WTC11 (cell line): Measurements from ENCODE around the gene RABAC1. TPM values are rescaled to one million over a fixed set of nuclear protein-coding genes. Genes with fewer than 3 reads are reported as not detected.

Experiments
- ATAC-seq: fragments of 200-7000 bp; cut with Tn5 transposase; 2 replicates; pipeline ENCODE4 v1.10.0; 2021; ENCODE audit warnings: mild to moderate bottlenecking, moderate library complexity
- CTCF ChIA-PET: fragments of 300-600 bp; sonication (Branson Sonifier 250); formaldehyde crosslinking; loops from one replicate; lab custom pipeline; 2021; ENCODE audit warnings: antibody characterized with exemption; lab: Charles Lee
- POLR2A ChIA-PET: fragments of 350-600 bp; sonication (Branson Sonifier 250); formaldehyde crosslinking; loops from one replicate; lab custom pipeline; 2021; ENCODE audit warnings: antibody characterized with exemption; lab: Charles Lee
- DNase-seq: peaks from one replicate; pipeline ENCODE4 v3.0.0; 2021; ENCODE audit warnings: low spot score
- H3K27ac Mint-ChIP-seq: 2 replicates; pipeline ENCODE4 v1.8.0; 2021; ENCODE audit warnings: mixed read lengths
- H3K27me3 Mint-ChIP-seq: 2 replicates; pipeline ENCODE4 v1.8.0; 2021; ENCODE audit warnings: low read depth, mild to moderate bottlenecking, moderate library complexity, mixed read lengths
- H3K36me3 Mint-ChIP-seq: 2 replicates; pipeline ENCODE4 v1.8.0; 2021; ENCODE audit warnings: mixed read lengths
- H3K4me1 Mint-ChIP-seq: 2 replicates; pipeline ENCODE4 v1.8.0; 2022; ENCODE audit warnings: mixed read lengths
- H3K4me3 Mint-ChIP-seq: 2 replicates; pipeline ENCODE4 v1.8.0; 2021; ENCODE audit warnings: mild to moderate bottlenecking, moderate library complexity, mixed read lengths
- H3K9me3 Mint-ChIP-seq: 2 replicates; pipeline ENCODE4 v1.8.0; 2021; ENCODE audit warnings: mixed read lengths
- NFYB ChIP-seq: sonication (generic); formaldehyde crosslinking; conservative IDR thresholded peaks from 2 replicates; pipeline ENCODE4 v1.8.0; 2022; ENCODE audit warnings: low read depth, missing genetic modification reagents
- NR3C1 ChIP-seq: sonication (generic); formaldehyde crosslinking; conservative IDR thresholded peaks from 2 replicates; pipeline ENCODE4 v1.8.1; 2023; ENCODE audit warnings: low read depth, mild to moderate bottlenecking, missing genetic modification reagents
- RORB ChIP-seq: fragments of 250-450 bp; sonication (Bioruptor Pico); IDR thresholded peaks from 2 replicates; pipeline ENCODE4 v1.9.0; 2021; ENCODE audit warnings: mild to moderate bottlenecking
- SP1 ChIP-seq: sonication (generic); formaldehyde crosslinking; conservative IDR thresholded peaks from 2 replicates; pipeline ENCODE4 v1.8.1; 2022; ENCODE audit warnings: missing genetic modification reagents
- TP53 ChIP-seq: sonication (generic); formaldehyde crosslinking; IDR thresholded peaks from 2 replicates; pipeline ENCODE4 v1.8.1; 2023; ENCODE audit warnings: mild to moderate bottlenecking, missing genetic modification reagents
- ZNF121 ChIP-seq: sonication (generic); formaldehyde crosslinking; IDR thresholded peaks from 2 replicates; pipeline ENCODE4 v1.8.0; 2023; ENCODE audit warnings: missing genetic modification reagents
- ZNF138 ChIP-seq: sonication (generic); formaldehyde crosslinking; conservative IDR thresholded peaks from 2 replicates; pipeline ENCODE4 v1.8.1; 2022; ENCODE audit warnings: mild to moderate bottlenecking, moderate library complexity, missing genetic modification reagents
- ZNF219 ChIP-seq: sonication (generic); formaldehyde crosslinking; IDR thresholded peaks from 2 replicates; pipeline ENCODE4 v1.8.0; 2023; ENCODE audit warnings: missing genetic modification reagents, mild to moderate bottlenecking, borderline replicate concordance
- ZNF263 ChIP-seq: sonication (generic); formaldehyde crosslinking; IDR thresholded peaks from 2 replicates; pipeline ENCODE4 v1.8.1; 2022; ENCODE audit warnings: low read depth, mild to moderate bottlenecking, moderate library complexity, missing genetic modification reagents
- ZNF317 ChIP-seq: sonication (generic); formaldehyde crosslinking; IDR thresholded peaks from 2 replicates; pipeline ENCODE4 v1.8.1; 2023; ENCODE audit warnings: low read depth, mild to moderate bottlenecking, moderate library complexity, missing genetic modification reagents, borderline replicate concordance
- ZNF671 ChIP-seq: fragments of 250-450 bp; sonication (Bioruptor Pico); IDR thresholded peaks from 2 replicates; pipeline ENCODE4 v1.8.0; 2021; ENCODE audit warnings: mild to moderate bottlenecking
- total RNA-seq: library from RNA; stranded (reverse); gene quantifications from 3 replicates; pipeline ENCODE4 v1.2.3, GENCODE V29; 2021
- TF ChIP-seq, protein P1 (sequence below): fragments of 250-450 bp; sonication (Bioruptor Pico); IDR thresholded peaks from 2 replicates; pipeline ENCODE4 v1.9.0; 2021; ENCODE audit warnings: moderate library complexity, mild to moderate bottlenecking, inconsistent platforms, borderline replicate concordance
- TF ChIP-seq, protein P2 (sequence below): sonication (generic); formaldehyde crosslinking; IDR thresholded peaks from 2 replicates; pipeline ENCODE4 v1.8.1; 2023; ENCODE audit warnings: mild to moderate bottlenecking, missing genetic modification reagents, moderate library complexity

The RABAC1 gene
- total RNA-seq, 1 experiment from 2014 or later, result 159 TPM

DNA sequence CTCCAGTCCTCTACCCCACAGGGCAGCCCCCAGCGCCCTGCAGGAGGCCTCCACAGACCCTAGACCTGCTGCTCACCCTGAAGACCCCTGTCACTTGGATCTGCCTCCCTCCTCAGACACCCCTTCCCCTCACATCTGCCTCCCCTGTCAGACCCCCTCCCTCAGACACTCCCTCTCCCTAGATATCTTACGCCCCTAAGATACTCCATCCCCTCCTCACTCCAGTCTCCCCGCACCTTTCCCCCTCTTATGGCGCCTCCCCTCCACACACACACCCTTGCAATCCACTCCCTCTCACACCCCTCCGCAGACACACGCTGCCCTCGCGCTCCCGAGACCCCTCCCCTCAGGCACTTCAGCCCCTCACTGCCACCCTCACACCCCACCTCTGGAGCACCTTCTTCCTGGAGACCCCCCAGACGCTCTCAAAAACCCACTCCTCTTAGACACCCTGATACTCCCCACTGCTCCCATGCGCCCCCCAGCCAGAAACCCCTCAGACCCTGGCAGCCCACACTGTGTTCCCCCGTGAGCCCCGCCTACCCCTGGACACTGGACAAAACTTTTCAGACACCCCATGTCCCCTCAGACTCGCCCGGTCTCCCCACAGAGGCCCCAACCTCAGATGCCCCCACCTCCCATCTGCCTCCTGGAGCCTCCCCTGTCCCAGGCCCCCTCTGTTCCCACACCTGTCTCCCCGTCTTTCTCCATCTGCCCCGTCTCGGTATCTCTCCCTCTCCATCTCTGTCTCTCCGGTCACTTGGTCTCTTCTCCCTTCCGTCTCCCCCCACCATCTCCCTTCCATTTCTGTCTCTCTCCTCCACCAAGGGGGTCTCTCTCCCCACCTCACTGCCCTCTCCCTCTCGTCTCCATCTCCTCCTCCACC lies 45.3 kb downstream of the RABAC1 start:
- no peak for DNase-seq
- Mint-ChIP-seq H3K9me3 (no peaks in the 10 kb centered on the region), H3K36me3 (no peaks in the 10 kb centered on the region), H3K4me3 (peak overlapping the region; percentile 68), H3K27ac (no peak overlapping the region), H3K4me1 (peaks cover 9% of the 10 kb centered on the region), H3K27me3 (peaks cover 7% of the 10 kb centered on the region)
- TF ChIP-seq, protein P1, sequence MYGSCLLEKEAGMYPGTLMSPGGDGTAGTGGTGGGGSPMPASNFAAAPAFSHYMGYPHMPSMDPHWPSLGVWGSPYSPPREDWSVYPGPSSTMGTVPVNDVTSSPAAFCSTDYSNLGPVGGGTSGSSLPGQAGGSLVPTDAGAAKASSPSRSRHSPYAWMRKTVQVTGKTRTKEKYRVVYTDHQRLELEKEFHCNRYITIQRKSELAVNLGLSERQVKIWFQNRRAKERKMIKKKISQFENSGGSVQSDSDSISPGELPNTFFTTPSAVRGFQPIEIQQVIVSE, result no peak
- peak; percentile 27 for ATAC-seq
- ChIA-PET CTCF (no interaction called here), POLR2A (no interaction called here)

DNA sequence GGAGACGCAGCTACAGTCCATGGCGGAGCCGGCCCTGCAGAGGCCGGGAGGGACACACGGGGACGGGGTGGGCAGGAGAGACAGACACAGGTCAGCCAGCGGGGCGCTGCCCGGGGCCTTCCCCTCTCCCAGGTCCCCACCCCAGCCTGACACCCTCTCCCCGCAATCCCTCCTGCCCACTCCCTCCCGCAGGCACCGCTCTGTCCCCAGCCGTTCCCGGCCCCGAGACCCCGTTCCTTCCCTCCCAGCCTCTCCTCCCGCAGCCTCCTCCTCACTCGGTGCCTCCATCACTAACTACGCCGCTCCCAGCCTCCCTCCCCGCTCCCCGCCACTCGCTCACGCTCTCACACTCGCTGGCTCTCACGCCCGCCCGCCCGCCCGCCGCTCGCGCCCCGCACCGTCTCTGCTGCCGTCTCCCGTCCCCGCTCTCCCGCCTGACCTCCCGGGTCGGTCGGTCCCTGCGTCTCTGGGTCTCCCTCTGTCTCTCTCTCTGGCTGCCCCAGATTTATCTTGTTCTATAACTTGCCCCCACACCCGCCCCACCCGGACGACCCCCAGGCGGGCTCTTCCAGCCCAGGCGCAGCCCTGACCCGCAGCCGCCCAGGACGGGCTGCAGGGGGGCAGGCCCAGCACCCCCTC lies 46.1 kb downstream of the RABAC1 start:
- H3K4me3 Mint-ChIP-seq, result peak overlapping the region; percentile 68
- DNase-seq (peak; percentile 48), ATAC-seq (peak; percentile 24)
- ChIA-PET POLR2A (no interaction called here), CTCF (interaction anchor here (0.8 to 1.9 kb wide), 4 partner anchors 18 to 40 kb away, joined by 3 to 5 read pairs (median 4); no protein-coding TSS in a partner anchor)
- peaks cover 9% of the 10 kb centered on the region for H3K4me1 Mint-ChIP-seq
- no peaks in the 10 kb centered on the region for H3K9me3 Mint-ChIP-seq
- TF ChIP-seq ZNF121 (CRISPR knock-in tag) (peak; percentile 76), NR3C1 (CRISPR knock-in tag) (no peak)
- peaks cover 7% of the 10 kb centered on the region for H3K27me3 Mint-ChIP-seq
- H3K27ac Mint-ChIP-seq, result no peak overlapping the region
- no peaks in the 10 kb centered on the region for H3K36me3 Mint-ChIP-seq

DNA sequence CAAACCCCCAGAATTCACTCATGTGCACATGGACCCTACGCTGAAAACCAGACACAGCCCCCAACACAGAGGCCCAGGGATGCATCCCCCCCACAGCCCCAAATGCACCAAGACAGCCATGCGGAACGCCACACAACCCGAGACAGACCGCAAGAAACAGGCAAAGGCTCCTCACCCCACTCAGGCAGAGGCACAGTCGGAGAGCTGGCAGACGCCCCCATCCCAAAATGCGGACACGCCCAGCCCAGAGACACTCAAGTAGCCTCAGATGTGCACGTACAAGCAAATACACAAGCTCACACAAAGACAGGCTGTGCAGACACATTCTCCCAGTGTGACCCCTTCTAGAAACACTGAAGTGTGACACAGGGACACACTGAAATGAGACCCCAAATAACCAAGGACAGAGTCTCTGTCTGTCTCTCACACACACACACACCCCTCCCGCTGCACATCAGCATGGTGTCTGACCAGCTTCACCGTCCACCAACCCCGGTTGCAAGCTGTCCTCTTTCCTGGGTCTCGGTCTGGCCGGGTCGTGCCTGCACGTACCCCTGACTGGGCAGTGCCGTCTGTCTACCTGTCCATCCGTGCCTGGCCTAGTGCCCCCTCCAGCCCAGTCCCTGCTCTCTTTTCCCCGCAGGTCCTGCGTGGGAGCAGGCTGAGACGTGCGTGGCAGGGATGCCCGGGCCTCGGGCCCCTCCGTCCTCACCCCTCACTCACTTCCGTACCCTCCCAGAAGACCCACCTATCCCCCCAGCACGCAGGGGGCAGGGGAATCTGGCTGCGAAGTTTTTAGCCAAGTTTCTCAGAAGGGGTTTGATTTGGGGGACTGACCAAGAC lies 47.0 kb downstream of the RABAC1 start:
- Mint-ChIP-seq H3K4me3 (peak overlapping the region; percentile 68), H3K27me3 (peaks cover 7% of the 10 kb centered on the region), H3K4me1 (peaks cover 9% of the 10 kb centered on the region), H3K27ac (no peak overlapping the region)
- POLR2A ChIA-PET, result no interaction called here
- CTCF ChIA-PET, result interaction anchor here (0.7 to 1.9 kb wide), 7 partner anchors 19 to 39 kb away, joined by 3 to 5 read pairs (median 4); no protein-coding TSS in a partner anchor
- ATAC-seq, result no peak
- no peak for DNase-seq
- TF ChIP-seq RORB (CRISPR knock-in tag) (no peak), ZNF671 (CRISPR knock-in tag) (no peak), NFYB (CRISPR knock-in tag) (no peak)
- TF ChIP-seq, protein P1, result no peak
- TF ChIP-seq, all 79 proteins: peak for 0
- Mint-ChIP-seq H3K9me3 (no peaks in the 10 kb centered on the region), H3K36me3 (no peaks in the 10 kb centered on the region)

DNA sequence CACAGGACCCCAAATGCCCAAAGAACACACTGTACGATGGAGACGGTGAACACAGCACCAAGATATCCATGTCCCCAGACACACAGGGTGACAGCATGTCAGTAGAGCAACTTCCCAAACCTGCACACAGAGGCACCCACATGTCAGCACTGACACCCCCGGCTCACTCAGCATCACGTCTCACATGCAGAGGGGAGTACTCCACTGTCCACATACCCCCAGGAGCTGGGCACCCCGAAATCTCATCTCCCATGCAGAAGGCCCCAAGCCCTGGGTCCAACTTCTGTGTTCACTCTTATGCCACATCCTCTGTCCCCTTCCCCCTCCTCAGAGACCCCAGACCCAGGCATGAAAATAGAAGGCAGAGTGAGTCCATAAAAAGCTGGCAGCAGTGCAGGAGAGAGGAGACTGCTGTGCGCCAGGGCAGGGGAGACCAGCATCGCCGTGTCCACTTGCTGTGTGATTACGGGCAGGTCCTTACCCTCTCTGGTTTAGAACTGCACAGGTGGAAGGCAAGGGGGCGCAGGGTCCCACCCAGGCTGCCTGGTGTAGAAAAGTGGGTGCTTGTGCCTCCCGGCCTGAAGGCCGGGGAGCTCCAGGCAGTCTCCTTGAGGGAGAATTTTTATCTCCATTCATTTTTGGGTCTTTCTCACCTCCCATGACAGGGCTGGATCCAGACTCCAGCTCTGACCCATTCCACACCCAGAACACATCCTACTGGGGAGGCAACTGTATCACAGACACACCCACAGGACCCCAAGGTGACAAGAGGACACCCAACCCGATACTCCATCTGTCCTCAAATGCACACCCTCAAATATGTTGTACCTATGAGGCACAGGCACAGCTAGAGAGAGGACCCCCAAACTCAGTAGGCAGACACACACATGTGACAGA lies 47.9 kb downstream of the RABAC1 start:
- ATAC-seq (no peak), DNase-seq (no peak)
- H3K9me3 Mint-ChIP-seq, result no peaks in the 10 kb centered on the region
- ChIA-PET POLR2A (no interaction called here), CTCF (interaction anchor here (0.7 to 1.9 kb wide), 4 partner anchors 20 to 38 kb away, joined by 3 to 5 read pairs (median 4); no protein-coding TSS in a partner anchor)
- H3K27ac Mint-ChIP-seq, result no peak overlapping the region
- H3K4me3 Mint-ChIP-seq, result peak overlapping the region; percentile 68
- H3K36me3 Mint-ChIP-seq, result no peaks in the 10 kb centered on the region
- peaks cover 9% of the 10 kb centered on the region for H3K4me1 Mint-ChIP-seq
- no peak for TF ChIP-seq ZNF263
- TF ChIP-seq, protein P2, sequence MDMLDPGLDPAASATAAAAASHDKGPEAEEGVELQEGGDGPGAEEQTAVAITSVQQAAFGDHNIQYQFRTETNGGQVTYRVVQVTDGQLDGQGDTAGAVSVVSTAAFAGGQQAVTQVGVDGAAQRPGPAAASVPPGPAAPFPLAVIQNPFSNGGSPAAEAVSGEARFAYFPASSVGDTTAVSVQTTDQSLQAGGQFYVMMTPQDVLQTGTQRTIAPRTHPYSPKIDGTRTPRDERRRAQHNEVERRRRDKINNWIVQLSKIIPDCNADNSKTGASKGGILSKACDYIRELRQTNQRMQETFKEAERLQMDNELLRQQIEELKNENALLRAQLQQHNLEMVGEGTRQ (CRISPR knock-in tag), result no peak
- TF ChIP-seq SP1 (CRISPR knock-in tag), result no peak
- TF ChIP-seq ZNF317 (CRISPR knock-in tag), result no peak
- TF ChIP-seq TP53 (CRISPR knock-in tag), result no peak
- no peak for TF ChIP-seq ZNF138 (CRISPR knock-in tag)
- TF ChIP-seq ZNF219 (CRISPR knock-in tag), result no peak
- peaks cover 7% of the 10 kb centered on the region for H3K27me3 Mint-ChIP-seq
